OCI-LY7 (cell line): Measurements from ENCODE around the gene PLD5.

Experiments
- CTCF ChIP-seq: fragments of 200-600 bp; sonication (generic); conservative IDR thresholded peaks from 2 replicates; pipeline ENCODE4 v1.5.1; 2014; ENCODE audit warnings: mild to moderate bottlenecking, antibody characterized with exemption, low read length, moderate library complexity, mixed read lengths
- EZH2phosphoT487 ChIP-seq: fragments of 200-600 bp; sonication (generic); IDR thresholded peaks from 2 replicates; pipeline ENCODE4 v1.6.1; 2018; ENCODE audit warnings: low read depth, borderline replicate concordance, mild to moderate bottlenecking, mixed run types, antibody characterized with exemption, low read length, moderate library complexity, mixed read lengths

GRCh38 chr1:242404296-242404695 is 120.2 kb downstream of the PLD5 start:
- no peak for TF ChIP-seq EZH2phosphoT487
- TF ChIP-seq CTCF: no peak
